ENCODE data around the gene SC5D.

SC5D gene

DNA sequence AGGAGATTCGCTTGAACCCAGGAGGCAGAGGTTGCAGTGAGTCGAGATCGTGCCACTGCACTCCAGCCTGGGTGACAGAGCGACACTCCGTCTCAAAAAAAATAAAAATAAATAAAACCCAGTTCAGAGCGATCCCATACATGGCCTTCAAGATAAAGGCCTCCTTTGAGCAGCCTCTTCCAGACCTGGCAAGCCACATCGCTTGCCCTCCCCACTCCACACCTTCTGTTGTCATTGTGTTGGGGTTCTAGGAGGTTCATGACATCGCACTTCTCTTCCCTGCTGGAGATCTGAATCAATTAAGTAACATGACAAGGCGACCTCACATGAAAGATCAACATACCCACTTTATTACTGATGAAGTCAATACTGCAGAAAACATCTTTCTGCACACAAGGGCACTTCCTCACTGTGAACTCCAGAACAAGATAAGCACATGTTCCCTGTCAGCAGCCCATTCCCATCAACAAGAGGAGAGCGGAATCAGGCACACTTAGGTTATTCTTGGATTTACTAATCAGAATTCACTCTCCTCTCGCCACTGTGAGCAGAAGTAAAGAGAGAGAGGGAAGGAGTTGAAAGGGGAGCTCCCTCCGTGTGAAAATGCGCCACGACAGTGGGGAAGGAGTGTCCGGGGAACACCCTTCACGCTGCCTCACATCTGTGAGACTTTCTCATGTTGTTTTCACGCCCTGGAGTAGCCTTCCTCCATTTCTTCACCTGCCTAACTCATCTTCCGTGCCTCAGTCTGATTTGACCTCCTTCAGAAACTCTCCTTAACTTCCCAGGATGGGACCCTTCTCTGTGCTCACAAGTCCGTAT is 38.3 kb downstream of the SC5D start:
- no peak for DNase-seq

DNA sequence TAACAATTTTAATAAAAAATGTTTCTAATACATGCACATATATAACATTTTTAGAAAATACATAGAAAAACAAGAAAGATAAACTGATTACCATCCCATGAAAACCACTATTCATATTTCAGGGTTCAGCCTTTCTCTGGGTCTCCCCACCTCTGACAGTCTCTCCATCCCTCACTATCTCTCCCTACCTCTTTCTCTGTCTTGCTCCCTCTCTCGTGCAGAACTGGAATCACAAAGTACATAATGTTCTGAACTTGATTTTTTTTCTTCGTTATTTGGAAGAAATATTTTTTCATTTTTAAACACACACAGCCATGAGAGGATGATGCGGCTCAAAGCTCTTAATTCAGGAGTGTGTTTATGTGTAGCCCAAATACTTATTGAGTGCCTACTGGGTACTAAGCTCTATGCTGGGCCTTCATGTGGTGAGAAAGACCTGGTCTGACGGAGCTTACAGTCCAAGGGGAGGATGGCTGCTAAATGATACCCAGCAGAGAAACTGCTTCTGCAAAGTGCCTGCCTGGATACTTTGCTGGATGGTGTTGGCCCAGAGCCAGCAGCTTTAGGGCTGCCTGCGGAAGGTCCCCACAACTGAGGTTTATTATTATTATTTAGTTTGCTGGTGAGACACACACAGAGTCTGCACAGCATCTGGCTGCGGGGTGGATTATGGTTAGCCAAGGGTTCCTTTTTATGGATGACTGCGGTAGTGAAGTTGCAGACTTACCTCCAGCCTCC is 42.6 kb downstream of the SC5D start:
- DNase-seq = no peak

DNA sequence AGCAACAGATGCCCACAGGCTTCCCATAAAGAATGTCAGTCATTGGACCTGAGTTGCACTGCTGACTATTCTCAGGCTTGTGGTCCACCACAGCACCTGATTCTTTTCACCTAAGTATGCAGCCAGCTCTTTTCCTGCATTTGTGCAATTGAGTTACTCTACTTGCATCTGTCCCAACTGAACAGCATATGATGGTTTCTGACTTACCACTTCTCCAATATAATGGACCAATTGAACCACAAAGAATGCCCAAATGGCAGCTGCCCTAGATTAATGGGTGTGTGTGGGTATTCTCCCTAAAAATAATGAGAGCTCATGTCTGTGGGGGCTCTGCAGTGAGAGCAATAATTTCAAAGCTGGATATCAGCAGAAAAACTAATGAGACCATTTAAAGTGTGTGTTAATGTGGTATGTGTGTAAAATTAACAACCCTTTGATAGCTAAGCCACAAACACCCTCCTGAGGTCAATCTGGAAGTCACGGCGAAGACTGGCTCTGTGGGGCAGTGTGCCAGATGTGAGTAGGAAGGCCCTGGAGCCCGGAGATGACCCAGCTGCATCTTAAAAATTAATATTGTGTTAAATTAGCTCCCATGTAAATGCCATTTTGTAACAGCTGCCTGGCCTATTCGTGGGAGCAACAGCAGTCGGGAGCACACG is 43.8 kb downstream of the SC5D start:
- DNase-seq = no peak

DNA sequence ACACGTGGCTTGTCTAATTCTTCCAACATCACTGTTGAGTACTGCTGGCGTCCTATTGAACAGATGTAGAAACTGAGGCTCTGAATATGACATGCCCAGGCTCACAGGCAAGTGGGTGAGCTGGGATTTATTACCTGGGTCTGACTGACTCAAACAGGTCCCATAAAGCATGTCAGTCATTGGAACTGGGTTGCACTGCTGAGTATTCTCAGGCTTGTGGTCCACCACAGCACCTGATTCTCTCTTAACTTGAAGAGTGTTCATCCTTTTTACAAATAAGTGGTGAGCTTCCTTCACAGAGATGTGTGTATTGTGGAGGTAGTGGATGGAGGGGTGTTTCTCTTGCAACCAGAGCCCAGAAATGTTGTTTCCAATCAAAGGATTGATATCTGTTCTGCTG is 44.5 kb downstream of the SC5D start:
- DNase-seq = no peak

DNA sequence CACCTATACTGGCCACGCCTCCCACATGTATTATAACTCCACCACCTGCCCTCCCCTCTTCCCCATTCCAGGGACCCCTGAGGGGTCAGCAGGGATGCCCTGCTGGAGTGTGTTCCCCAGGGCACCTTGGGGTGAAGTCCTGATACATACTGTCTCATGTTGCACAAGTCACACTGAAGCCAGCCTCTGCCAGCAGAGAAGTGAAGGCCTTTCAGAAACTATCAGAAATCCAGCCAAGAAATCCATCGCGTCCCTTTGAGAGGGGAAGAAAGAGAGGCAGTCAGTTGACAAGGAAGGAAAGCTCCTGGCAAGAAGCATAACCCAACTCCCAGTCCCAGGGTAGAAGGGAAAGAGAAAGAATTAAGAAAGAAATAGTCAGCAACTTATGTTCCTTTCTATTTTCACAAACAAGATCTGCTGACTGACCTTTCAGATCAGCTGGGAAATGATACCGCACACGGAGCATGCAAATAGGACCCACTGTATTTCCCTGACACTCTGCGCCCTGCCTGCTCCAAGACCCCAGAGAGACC is 45.2 kb downstream of the SC5D start:
- no peak for DNase-seq

DNA sequence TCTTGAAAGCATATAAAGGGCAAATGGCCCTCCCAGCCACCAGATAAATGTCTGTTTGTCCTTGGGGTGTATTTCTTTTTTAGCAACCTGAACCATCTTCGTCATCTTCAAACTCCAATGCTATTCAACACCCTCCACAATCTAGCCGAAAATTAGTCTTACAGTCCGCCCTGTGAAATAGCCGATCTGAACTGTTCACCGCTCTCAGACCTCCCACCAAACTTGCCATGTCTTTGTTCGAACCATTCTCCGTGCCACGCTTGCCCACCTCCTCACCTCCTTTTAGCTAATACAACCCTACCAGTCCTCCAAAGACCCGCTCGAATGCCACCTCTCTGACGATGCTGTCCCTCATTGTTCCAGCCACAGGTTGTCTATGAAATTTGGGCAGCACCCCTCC is 46.0 kb downstream of the SC5D start:
- DNase-seq = no peak

DNA sequence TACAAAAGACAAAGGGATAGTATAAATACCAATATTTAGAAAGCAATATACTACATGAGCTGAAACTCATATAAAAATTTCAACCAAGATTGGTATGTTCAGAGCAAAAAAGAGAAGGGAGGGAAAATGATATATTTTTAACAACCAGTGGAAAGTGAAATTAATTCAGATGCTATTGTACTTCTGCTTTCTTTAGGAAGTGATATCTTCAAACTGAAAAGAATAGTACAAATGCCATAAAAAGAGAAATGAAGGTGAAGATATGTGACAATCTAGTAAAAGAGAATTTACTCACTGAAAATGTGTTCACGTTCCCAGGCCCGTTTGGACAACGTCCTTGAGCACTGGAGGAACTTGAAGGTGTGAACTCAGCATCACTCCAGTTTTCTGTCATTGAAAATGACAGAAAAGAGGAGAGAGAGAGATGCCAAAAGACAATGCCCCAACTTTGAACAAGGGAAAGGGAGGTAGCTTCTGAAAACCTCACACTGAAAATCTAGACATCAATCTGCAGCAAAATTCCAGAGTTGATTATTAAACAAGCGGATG is 47.5 kb downstream of the SC5D start:
- peak; percentile 25 for DNase-seq

DNA sequence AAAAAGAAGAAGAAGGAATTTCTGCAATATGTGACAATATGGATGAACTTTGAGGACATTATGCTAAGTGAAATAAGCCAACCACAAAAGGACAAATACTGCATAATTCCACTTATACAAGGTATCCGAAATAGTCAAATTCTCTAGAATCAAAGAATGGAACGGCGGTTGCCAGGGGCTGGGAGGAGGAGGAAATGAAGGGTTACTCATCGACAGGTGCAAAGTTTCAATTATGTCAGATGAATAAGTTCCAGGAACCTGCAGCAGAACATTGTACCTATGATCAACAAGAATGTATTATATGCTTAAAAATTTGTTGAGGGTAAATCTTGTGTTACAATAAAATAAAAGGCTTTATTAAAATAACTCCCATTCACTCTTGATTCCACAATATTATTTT is 49.0 kb downstream of the SC5D start:
- no peak for DNase-seq

DNA sequence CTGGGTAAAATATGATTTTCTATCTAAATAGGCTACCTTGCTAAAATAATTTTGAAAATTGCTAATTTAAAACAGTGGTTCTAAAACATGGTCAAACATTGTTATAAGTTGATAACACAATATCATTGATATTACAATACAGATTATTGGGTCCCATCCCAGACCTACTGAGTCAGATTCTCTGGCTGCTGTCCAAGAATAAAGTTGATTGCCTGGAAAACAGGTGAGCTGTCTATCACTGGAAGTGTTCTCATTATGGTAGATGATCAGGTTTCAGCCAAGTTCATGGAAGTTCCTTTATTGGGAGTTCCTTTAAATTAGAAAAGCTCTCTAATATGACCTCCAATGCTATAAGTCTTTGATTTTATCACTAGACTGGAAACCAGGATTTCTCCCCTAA is 52.3 kb downstream of the SC5D start:
- no peak for DNase-seq

DNA sequence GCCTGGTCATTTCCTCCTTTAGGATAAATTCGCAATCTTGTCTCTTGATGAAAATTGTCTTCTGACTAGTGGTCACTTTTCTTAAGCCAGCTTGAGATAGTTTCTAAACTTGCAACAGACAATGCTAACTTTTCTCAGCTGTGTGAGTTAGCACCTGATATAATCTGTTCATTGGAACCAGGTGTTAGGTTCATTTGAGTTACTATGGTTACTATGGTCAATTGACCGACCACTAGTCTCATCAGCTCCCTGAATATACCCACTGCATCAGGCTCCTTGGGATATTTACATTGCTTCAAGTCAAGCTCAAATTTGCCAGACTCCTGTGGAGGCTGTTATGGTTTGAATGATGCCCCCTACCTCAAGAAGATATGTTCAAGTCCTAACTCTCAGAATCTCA is 54.5 kb downstream of the SC5D start:
- DNase-seq = no peak

DNA sequence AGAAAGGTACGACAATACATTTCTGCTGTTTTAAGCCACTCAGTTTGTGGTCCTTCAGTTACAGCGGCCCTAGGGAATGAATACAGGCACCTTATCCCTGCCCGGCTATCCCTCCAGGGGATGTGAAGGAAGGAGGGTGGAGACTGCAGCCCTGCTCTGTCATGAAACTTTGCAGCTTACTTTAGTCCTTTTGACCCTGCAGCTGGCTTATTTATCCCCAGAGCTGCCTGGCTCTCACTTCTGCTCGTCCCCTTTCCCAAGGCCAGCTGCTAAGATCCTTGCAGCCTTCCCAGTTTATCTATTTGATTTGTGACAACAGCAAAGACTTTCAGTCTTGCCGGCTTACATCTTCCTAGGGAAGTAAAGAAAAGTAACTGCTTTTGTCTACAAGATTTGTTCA is 55.2 kb downstream of the SC5D start:
- DNase-seq = no peak

DNA sequence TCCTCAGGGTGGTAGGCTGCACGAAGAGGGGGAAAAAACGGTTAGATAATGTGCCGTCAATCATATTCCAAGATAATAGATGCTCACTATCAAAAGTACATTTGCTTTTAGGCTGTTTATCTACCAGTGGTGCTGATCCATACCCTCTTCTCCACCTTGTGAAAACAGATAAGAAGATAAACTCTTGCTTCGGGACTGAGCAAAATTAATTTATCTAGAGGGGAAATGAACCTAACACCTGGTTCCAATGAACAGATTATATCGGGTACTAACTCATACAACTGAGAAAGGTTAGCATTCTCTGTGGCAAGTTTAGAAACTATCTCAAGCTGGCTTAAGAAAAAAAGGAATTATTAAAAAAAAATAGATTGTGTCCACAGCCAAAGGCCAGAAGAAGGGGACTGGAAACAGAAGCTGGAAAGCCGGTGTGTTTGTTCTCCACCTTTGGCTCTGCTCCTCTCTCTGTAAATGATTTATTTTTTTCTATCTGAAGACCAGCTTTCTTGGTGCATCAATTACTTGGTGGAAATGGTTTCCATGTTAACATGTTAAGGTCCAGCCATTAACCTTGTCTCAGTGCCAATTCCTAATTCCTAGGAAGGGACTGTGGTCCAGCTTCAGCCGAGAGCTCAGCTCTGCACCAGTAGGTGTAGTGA is 55.8 kb downstream of the SC5D start:
- DNase-seq = no peak

DNA sequence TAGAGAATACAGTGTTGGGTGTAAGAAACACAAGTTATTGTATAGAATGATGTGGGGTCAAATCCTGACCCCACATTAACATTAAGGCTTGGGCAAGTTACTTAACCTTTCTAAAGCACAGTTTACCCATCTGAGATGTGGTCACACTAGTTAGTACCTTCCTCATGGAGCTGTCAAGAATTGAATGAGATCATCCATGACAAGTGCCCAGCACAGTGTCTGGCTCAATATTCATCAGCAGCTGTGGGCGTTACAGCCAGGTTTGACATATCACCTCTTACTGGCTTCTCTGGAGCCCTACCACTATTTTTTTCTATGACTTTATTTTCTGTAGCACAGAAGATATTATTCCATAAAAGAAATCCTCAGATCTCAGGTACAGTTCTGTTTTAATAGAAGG is 57.2 kb downstream of the SC5D start:
- DNase-seq = no peak

DNA sequence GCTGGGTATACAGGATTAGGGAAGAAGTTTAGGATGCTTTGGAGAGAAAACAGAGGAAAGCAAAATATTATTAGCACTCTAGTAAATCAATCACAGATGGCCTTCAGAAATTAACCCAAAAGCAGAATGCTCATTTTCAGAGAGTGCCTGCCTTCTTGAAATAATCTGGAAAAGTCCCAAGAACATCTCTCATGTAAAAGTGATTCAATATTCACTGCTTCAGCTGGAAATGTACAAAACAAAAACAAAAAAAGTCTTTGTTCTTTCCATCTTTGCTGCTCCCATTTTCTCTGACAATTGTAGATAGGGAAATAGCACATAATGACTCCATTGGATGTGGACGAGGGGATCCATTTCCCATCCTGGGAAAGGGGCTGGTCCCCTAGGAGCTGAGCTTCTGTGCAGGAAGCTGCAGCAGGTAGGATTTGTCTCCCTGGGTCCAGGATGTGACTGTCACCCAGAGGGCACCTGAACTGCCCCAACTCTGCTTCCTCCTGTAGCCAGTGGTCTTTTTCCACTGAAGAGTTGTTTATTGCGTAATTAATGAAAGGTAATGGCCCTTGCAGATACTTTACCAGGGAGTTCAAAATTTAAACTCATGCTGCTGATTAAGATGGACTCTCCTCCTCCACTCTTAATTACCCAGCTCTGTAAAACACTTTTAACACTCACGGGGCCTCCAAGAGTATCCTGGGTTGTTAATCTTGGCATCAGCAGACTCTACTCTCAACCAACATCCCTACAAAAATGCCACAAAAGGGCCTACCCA is 57.9 kb downstream of the SC5D start:
- DNase-seq = no peak

DNA sequence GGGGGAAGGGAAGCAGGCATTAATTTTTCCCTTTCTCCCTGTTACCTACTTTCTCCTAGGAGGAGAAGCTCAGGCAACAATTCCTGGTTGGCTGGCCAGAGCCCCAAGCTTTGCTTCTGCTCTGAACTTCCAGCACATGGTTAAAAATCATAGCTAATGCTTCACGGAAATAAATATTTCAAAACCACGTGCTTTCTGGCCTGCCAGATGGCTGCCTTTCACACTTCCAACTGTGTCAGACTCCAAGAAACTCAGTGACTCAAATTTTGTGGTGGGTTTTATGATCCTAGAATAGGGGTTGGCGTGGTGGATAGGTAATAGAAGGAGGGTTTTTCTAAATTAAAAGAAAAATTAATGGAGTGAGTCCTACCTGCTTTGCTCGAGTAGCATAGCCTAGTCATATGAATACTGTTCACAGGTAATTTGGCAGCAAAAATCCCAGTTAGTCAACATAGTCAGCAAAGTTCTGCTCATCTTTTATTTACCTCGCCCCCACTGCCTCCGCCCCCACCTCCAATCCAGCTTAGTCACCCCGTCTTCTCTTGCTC is 58.6 kb downstream of the SC5D start:
- no peak for DNase-seq

DNA sequence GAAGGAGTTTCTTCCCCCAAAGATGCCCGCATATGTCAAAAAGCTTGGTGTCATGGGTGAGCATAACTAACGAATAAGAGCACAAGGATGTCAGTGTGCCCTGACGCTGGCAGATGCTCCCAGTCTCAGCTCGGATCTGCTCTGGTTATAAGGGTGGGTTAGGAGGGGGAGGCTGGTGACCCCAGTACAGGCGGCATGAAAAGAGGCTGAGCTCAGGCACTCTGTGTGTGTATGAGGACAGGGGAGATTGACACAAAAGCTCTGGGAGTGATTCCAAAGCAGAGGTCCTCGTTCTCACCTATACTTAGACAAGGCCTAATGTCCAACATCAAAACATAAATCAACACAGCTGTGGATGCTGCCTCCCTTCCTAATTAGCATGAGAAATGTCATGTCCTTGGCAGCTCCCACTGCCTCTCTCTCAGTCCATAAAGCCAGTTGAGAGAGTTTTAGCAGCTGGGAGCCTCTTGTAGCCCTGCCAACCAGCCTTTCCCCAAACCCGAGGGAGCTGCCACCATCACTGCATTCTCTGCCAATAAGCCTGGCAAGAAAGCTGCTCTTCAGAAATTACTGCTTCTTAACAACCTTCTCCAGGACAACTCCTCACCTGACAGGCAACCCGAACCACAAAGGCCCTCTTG is 59.8 kb downstream of the SC5D start:
- DNase-seq = no peak

DNA sequence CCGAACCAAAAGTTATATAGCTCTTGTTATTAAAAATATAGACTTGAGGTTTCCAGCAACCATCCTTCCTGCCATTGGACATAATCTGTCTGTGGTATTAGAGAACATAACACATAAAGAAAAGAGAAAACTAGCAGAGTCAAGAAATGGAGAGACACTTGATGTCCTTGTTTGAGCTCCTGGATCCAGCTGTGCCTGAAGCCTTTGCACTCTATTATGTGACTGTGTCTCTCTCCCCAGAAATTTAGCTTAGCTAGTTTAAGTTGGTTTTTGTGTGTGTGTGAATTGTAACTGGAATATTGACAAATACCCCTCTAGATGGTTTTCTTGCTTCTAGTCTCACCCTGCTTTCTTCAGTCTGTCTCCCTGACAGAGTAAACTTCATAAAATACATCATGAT is 61.6 kb downstream of the SC5D start:
- no peak for DNase-seq

DNA sequence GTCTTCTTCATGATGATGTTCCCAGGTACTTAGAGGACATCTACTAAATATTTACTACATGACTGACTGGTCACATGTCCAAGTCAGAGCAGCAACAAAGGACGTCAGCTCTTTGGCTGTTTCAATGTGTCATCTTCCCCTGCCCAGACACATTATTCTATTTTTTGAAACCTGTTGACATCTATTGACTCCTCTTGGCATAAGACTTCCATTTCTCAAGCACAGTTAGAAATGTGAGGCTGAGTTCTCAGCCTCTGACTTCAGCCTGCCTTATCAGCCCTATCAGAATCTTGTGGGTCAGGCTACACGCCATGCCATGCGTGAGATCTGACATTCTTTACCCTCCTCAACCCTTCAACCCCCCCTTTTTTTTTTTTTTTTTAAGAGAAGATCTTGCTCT is 63.8 kb downstream of the SC5D start:
- DNase-seq = peak; percentile 41
